Hepatocyte (in vitro differentiated cells): ENCODE results near the gene CPED1. TPM values are rescaled to one million over a fixed set of nuclear protein-coding genes. Genes with fewer than 3 reads are reported as not detected.

ENCODE experiments used
- DNase-seq: peaks from one replicate; pipeline ENCODE4 v3.0.0-alpha.2; 2016; ENCODE audit warnings: low spot score
- H2AFZ ChIP-seq: fragments of 200-600 bp; sonication (generic); 2 replicates; pipeline ENCODE4 v1.6.0; 2016; ENCODE audit warnings: antibody characterized with exemption, mild to moderate bottlenecking
- H3K27ac ChIP-seq: fragments of 200-600 bp; sonication (generic); 2 replicates; pipeline ENCODE4 v1.5.1; 2016; ENCODE audit warnings: mild to moderate bottlenecking
- H3K27me3 ChIP-seq: fragments of 200-600 bp; sonication (generic); 2 replicates; pipeline ENCODE4 v1.6.1; 2016
- H3K36me3 ChIP-seq: fragments of 200-600 bp; sonication (generic); replicated peaks from 2 replicates; pipeline ENCODE4 v1.5.1; 2016; ENCODE audit warnings: low read depth; ENCODE audit not compliant: insufficient read depth
- H3K4me1 ChIP-seq: fragments of 200-600 bp; sonication (generic); 2 replicates; pipeline ENCODE4 v1.5.1; 2016; ENCODE audit warnings: mild to moderate bottlenecking, moderate library complexity; ENCODE audit not compliant: insufficient read depth
- H3K4me2 ChIP-seq: fragments of 200-600 bp; sonication (generic); 2 replicates; pipeline ENCODE4 v1.6.0; 2016
- H3K4me3 ChIP-seq: fragments of 200-600 bp; sonication (generic); 2 replicates; pipeline ENCODE4 v1.5.1; 2016; ENCODE audit warnings: mild to moderate bottlenecking
- H3K79me2 ChIP-seq: fragments of 200-600 bp; sonication (generic); 2 replicates; pipeline ENCODE4 v1.6.0; 2017; ENCODE audit warnings: mild to moderate bottlenecking
- H3K9me2 ChIP-seq: fragments of 200-600 bp; sonication (generic); replicated peaks from 2 replicates; pipeline ENCODE4 v1.6.0; 2017; ENCODE audit warnings: mild to moderate bottlenecking; ENCODE audit not compliant: insufficient read depth
- H3K9me3 ChIP-seq: fragments of 200-600 bp; sonication (generic); 2 replicates; pipeline ENCODE4 v1.5.1; 2016; ENCODE audit warnings: low read depth, mild to moderate bottlenecking
- H4K20me1 ChIP-seq: fragments of 200-600 bp; sonication (generic); 2 replicates; pipeline ENCODE4 v1.6.0; 2016; ENCODE audit warnings: mild to moderate bottlenecking; ENCODE audit not compliant: insufficient read depth, poor library complexity, severe bottlenecking
- CTCF ChIP-seq: fragments of 200-600 bp; sonication (generic); IDR thresholded peaks from 2 replicates; pipeline ENCODE4 v1.5.1; 2016; ENCODE audit warnings: antibody characterized with exemption, mild to moderate bottlenecking; ENCODE audit not compliant: poor library complexity
- EZH2 ChIP-seq: fragments of 200-600 bp; sonication (generic); IDR thresholded peaks from 2 replicates; pipeline ENCODE4 v1.6.1; 2016; ENCODE audit warnings: antibody characterized with exemption, mild to moderate bottlenecking, borderline replicate concordance
- EZH2phosphoT487 ChIP-seq: fragments of 200-600 bp; sonication (generic); IDR thresholded peaks from one replicate; pipeline ENCODE4 v1.6.1; 2018; ENCODE audit warnings: antibody characterized with exemption, mild to moderate bottlenecking, low read depth, moderate library complexity; ENCODE audit not compliant: unreplicated experiment, severe bottlenecking
- WGBS: methylation state at CpG from one replicate; pipeline ENCODE4 v1.1.6; 2016; ENCODE audit warnings: low lambda C conversion rate; ENCODE audit errors: missing lambda C conversion rate; 5-methylcytosine and 5-hydroxymethylcytosine counted together
- polyA plus RNA-seq: library from polyadenylated mRNA; unstranded; fragments of >200 nt; fragmentation: Nextera tagmentation; extraction: Ambion mirVana; gene quantifications from 2 replicates; pipeline ENCODE4 v1.2.1, GENCODE V29; 2016
- total RNA-seq: library from RNA; depleted of rRNA; stranded (reverse); fragments of >200 nt; gene quantifications from 2 replicates; pipeline ENCODE4 v1.2.3, GENCODE V29; 2014

CPED1 gene
- total and polyA plus RNA-seq, 2 experiments from 2014 or later: 10.1 to 30.5 TPM

GRCh38 chr7:121328508-121329190 lies 340.1 kb downstream of the CPED1 start, which contains the start of gene WNT16:
Gene WNT16, plus strand, starts transcription at chr7:121329000. Its CDS starts 293 bp downstream, at chr7:121329293.
- Histone ChIP-seq H3K9me3 (no peaks in the 10 kb centered on the region), H3K4me1 (peaks cover 7% of the 10 kb centered on the region), H2AFZ (peak within 1 kb of the TSS; percentile 41), H3K9me2 (no peaks in the 10 kb centered on the region), H3K36me3 (no peaks in the 10 kb centered on the region), H3K27ac (no peak within 1 kb of the TSS), H3K79me2 (no peaks in the 10 kb centered on the region), H3K4me2 (peak within 1 kb of the TSS; percentile 94), H4K20me1 (no peaks in the 10 kb centered on the region), H3K27me3 (peaks cover 56% of the 10 kb centered on the region), H3K4me3 (peak within 1 kb of the TSS; percentile 54)
- WGBS: 35% methylated on average over 26 of the region's 27 CpGs
- no peak for DNase-seq
- TF ChIP-seq CTCF: no peak

- Histone ChIP-seq H3K4me3 (peak overlapping the region; percentile 54), H3K4me2 (peak overlapping the region; percentile 94), H4K20me1 (no peaks in the 10 kb centered on the region), H3K27me3 (peaks cover 62% of the 10 kb centered on the region), H3K9me2 (no peaks in the 10 kb centered on the region), H3K4me1 (peaks cover 7% of the 10 kb centered on the region), H2AFZ (peak overlapping the region; percentile 41), H3K27ac (no peak overlapping the region), H3K9me3 (no peaks in the 10 kb centered on the region), H3K36me3 (no peaks in the 10 kb centered on the region), H3K79me2 (no peaks in the 10 kb centered on the region)
- 2% methylated on average over 46 of the region's 47 CpGs for WGBS
- DNase-seq: peak; percentile 44
- TF ChIP-seq EZH2phosphoT487: no peak
- TF ChIP-seq EZH2: peak; percentile 4
- peak; percentile 9 for TF ChIP-seq CTCF
Measured at GRCh38 chr7:121329191-121330052, 340.9 kb downstream of the CPED1 start.

GRCh38 chr7:121330053-121330833 lies 341.7 kb downstream of the CPED1 start:
- H3K4me3 ChIP-seq: peak overlapping the region; percentile 54
- H3K36me3 ChIP-seq: no peaks in the 10 kb centered on the region
- H3K4me2 ChIP-seq: peak overlapping the region; percentile 94
- peak overlapping the region; percentile 74 for H2AFZ ChIP-seq
- TF ChIP-seq CTCF (no peak), EZH2phosphoT487 (peak; percentile 12), EZH2 (peak; percentile 73)
- 2% methylated on average over 51 of the region's 52 CpGs for WGBS
- no peaks in the 10 kb centered on the region for H4K20me1 ChIP-seq
- H3K9me3 ChIP-seq: no peaks in the 10 kb centered on the region
- DNase-seq: no peak
- H3K27me3 ChIP-seq: peaks cover 71% of the 10 kb centered on the region
- H3K4me1 ChIP-seq: peaks cover 7% of the 10 kb centered on the region
- no peaks in the 10 kb centered on the region for H3K79me2 ChIP-seq
- H3K9me2 ChIP-seq: no peaks in the 10 kb centered on the region
- H3K27ac ChIP-seq: no peak overlapping the region
